Left cardiac atrium (tissue), 4 donors: ENCODE data around the gene PEMT. TPM values are rescaled to one million over a fixed set of nuclear protein-coding genes. Genes with fewer than 3 reads are reported as not detected.

Source experiments
- ATAC-seq, 2 donors: fragments of 200-7000 bp; cut with Tn5 transposase; one replicate each; pipeline ENCODE4 v1.9.1; 2020; ENCODE audit warnings: mild to moderate bottlenecking in 2 of 2, moderate library complexity in 2 of 2
- DNase-seq: peaks from one replicate; pipeline ENCODE4 v3.0.0-alpha.2; 2020
- intact Hi-C, 2 donors: fragments of 100-400 bp; cut with DNase I; formaldehyde crosslinking; loops; one replicate each; pipeline versions ENCODE4 v1.14.1 to v1.15.1; 2022 to 2023
- total RNA-seq, 2 donors: library from RNA; stranded (reverse); fragmentation: NEBNext Ultra II Directional; extraction: Animal tissue kit (Norgen Biotek cat#: 25700); gene quantifications; one replicate each; pipeline ENCODE4 v1.2.1, GENCODE V29; 2021
- donor health status: DM: no; HTN: yes; CAD: no.
- donor health status: DM: no; HTN: yes; CAD: no; lungs with severe emphysema.
- donor health status: DM: yes; HTN: yes; CAD: no.
- donor health status: Dilated cardiomyopathy.

PEMT gene
- total RNA-seq, 2 donors from 2014 or later = 28.1 to 36.5 TPM

DNA sequence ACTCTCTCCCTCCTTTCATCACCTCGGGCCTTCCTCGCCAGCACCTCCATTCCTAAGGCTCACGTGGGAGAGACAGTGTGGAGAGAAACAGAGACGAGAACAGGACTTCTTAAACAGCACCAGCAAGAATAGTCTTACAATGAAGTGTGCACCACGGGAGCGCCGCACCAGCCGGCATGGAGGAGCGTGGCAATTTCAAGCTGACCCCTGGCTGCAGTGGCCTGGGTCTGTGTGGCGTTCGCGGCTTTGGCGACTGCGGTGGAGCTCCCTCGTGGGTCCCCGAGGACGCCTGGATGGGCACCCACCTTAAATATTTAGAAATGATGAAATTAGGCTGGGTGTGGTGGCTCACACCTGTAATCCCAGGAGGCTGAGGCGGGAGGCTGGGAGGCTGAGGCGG is 135.3 kb downstream of the PEMT start:
- ATAC-seq (no peak), DNase-seq (no peak)
- intact Hi-C loops = no loop called here

Other genes with a start within 250 kb of the PEMT start
- 10 to 100 TPM; 26.8 to 35.1 TPM for gene MED9, start 114.7 kb downstream of the PEMT start, total RNA-seq
- 10 to 100 TPM; 35.3 to 55.1 TPM for gene RASD1, start 95.3 kb downstream of the PEMT start, total RNA-seq
- 10 to 100 TPM; 22.4 to 32.3 TPM for gene RAI1, start 89.8 kb upstream of the PEMT start, total RNA-seq
- gene SREBF1, start 245.3 kb upstream of the PEMT start, total RNA-seq = 10 to 100 TPM; 28.7 to 56.9 TPM